Measurements from ENCODE around the gene C1orf198. TPM values are rescaled to one million over a fixed set of nuclear protein-coding genes. Genes with fewer than 3 reads are reported as not detected.

The C1orf198 gene
- total RNA-seq, 1 donor from 2014 or later, result 22.2 TPM

- no peak for DNase-seq (ENCODE audit: low spot score)
- H3K36me3 Mint-ChIP-seq (ENCODE audit: low read depth, unreplicated experiment), result no peaks in the 10 kb centered on the region
- peaks cover 4% of the 10 kb centered on the region for H3K27me3 Mint-ChIP-seq (ENCODE audit: unreplicated experiment)
- H3K9me3 Mint-ChIP-seq (ENCODE audit: unreplicated experiment), result no peaks in the 10 kb centered on the region
- no peak overlapping the region for H3K27ac Mint-ChIP-seq (ENCODE audit: unreplicated experiment)
- peaks cover 5% of the 10 kb centered on the region for H3K4me1 Mint-ChIP-seq (ENCODE audit: unreplicated experiment)
- TF ChIP-seq, protein P1, sequence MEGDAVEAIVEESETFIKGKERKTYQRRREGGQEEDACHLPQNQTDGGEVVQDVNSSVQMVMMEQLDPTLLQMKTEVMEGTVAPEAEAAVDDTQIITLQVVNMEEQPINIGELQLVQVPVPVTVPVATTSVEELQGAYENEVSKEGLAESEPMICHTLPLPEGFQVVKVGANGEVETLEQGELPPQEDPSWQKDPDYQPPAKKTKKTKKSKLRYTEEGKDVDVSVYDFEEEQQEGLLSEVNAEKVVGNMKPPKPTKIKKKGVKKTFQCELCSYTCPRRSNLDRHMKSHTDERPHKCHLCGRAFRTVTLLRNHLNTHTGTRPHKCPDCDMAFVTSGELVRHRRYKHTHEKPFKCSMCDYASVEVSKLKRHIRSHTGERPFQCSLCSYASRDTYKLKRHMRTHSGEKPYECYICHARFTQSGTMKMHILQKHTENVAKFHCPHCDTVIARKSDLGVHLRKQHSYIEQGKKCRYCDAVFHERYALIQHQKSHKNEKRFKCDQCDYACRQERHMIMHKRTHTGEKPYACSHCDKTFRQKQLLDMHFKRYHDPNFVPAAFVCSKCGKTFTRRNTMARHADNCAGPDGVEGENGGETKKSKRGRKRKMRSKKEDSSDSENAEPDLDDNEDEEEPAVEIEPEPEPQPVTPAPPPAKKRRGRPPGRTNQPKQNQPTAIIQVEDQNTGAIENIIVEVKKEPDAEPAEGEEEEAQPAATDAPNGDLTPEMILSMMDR (IDR thresholded peaks at IDR 0.05; ENCODE audit: unreplicated experiment), result no peak
- H3K4me3 Mint-ChIP-seq (ENCODE audit: unreplicated experiment), result no peak overlapping the region
These were observed 11.5 kb upstream of the C1orf198 start for GRCh38 chr1:230879778-230880177.

DNA sequence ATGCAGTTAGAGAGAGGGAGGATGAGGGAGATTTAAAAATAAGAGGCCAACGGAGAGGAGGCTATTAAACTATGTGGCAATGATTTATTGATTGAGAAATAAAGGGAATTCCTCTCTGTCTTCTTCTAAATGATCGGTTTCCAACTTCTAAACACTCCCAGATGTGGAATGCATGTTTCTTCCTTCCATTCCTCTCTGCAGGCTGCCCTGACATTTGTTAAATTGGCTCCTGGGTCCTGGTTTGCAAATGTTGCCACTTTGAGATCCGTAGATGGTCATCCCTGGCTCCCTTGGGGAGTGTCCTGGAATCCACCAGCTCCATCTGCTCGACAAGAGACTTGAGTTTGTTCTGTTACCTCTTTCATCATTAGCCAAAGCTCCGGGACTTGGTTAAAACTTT lies 10.3 kb upstream of the C1orf198 start:
- Mint-ChIP-seq H3K27ac (ENCODE audit: unreplicated experiment) (no peak overlapping the region), H3K27me3 (ENCODE audit: unreplicated experiment) (no peaks in the 10 kb centered on the region), H3K36me3 (ENCODE audit: low read depth, unreplicated experiment) (no peaks in the 10 kb centered on the region), H3K9me3 (ENCODE audit: unreplicated experiment) (no peaks in the 10 kb centered on the region), H3K4me3 (ENCODE audit: unreplicated experiment) (no peak overlapping the region), H3K4me1 (ENCODE audit: unreplicated experiment) (peaks cover 5% of the 10 kb centered on the region)
- no peak for DNase-seq (ENCODE audit: low spot score)
- TF ChIP-seq, protein P1 (IDR thresholded peaks at IDR 0.05; ENCODE audit: unreplicated experiment), result no peak

- no peaks in the 10 kb centered on the region for H3K27me3 Mint-ChIP-seq (ENCODE audit: unreplicated experiment)
- H3K9me3 Mint-ChIP-seq (ENCODE audit: unreplicated experiment), result no peaks in the 10 kb centered on the region
- TF ChIP-seq, protein P1 (IDR thresholded peaks at IDR 0.05; ENCODE audit: unreplicated experiment), result no peak
- H3K4me1 Mint-ChIP-seq (ENCODE audit: unreplicated experiment), result peaks cover 4% of the 10 kb centered on the region
- H3K4me3 Mint-ChIP-seq (ENCODE audit: unreplicated experiment), result no peak overlapping the region
- no peaks in the 10 kb centered on the region for H3K36me3 Mint-ChIP-seq (ENCODE audit: low read depth, unreplicated experiment)
- no peak overlapping the region for H3K27ac Mint-ChIP-seq (ENCODE audit: unreplicated experiment)
- DNase-seq (ENCODE audit: low spot score), result no peak
These were observed 9.7 kb upstream of the C1orf198 start for GRCh38 chr1:230877924-230878590.

DNA sequence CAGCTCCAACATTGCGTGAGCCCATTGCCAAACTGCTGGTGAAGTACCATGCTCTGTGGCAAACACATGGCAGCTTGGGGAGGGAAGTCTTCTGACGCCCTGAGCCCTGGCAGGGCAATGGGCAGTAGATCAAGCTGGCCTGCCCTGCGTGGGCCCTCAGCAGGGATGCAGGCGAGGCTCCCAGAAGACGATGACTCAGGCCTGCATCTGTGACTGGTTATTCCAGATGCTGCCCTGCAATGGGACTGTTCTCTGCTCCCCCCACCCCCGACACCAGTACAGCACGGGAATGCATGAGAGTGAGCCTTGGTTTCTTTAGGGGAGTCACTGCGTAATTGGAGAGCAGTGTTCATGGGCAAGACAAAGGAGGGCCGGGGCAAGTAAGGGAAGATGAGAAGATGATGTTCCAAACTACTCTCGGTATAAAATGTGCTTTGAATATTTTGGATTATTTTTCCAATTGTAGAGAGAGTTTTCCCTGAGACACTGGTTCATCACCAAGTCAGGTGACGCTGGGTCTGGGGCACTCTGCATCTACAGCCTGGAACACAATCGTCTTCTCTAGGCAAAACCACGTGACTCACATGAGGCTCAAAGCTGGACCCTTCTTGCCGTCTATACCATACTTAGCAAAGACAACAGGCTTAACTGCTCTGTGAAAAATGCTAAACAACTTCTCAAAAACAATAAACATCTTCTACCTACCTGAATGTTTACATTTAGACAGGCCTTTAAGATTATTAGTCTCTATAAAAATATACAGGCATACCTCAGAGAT lies 9.0 kb upstream of the C1orf198 start:
- no peaks in the 10 kb centered on the region for H3K9me3 Mint-ChIP-seq (ENCODE audit: unreplicated experiment)
- no peak overlapping the region for H3K4me3 Mint-ChIP-seq (ENCODE audit: unreplicated experiment)
- H3K36me3 Mint-ChIP-seq (ENCODE audit: low read depth, unreplicated experiment), result no peaks in the 10 kb centered on the region
- H3K4me1 Mint-ChIP-seq (ENCODE audit: unreplicated experiment), result no peaks in the 10 kb centered on the region
- no peak overlapping the region for H3K27ac Mint-ChIP-seq (ENCODE audit: unreplicated experiment)
- TF ChIP-seq, protein P1 (IDR thresholded peaks at IDR 0.05; ENCODE audit: unreplicated experiment), result no peak
- no peak for DNase-seq (ENCODE audit: low spot score)
- H3K27me3 Mint-ChIP-seq (ENCODE audit: unreplicated experiment), result no peaks in the 10 kb centered on the region

DNA sequence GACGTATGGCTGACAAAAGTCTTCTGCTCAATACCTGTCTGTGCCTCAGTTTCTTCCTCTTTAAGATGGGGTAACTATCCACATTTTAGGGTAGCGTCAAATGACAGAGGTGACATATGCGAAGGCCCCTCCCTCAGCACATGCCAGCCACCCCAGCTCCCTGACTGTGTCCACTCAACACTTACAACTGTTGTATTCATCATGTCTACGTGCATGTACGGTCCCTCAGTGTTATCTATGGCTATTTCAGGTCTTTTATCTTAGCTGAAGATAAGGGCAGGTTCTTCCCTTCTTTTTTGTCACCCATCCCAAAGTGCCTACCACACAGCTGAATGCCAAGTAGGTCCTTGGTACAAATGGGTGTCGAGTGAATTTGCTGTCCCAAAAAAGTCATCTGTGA lies 8.3 kb upstream of the C1orf198 start:
- no peak for DNase-seq (ENCODE audit: low spot score)
- H3K9me3 Mint-ChIP-seq (ENCODE audit: unreplicated experiment), result no peaks in the 10 kb centered on the region
- no peaks in the 10 kb centered on the region for H3K27me3 Mint-ChIP-seq (ENCODE audit: unreplicated experiment)
- H3K27ac Mint-ChIP-seq (ENCODE audit: unreplicated experiment), result no peak overlapping the region
- H3K36me3 Mint-ChIP-seq (ENCODE audit: low read depth, unreplicated experiment), result no peaks in the 10 kb centered on the region
- H3K4me3 Mint-ChIP-seq (ENCODE audit: unreplicated experiment), result no peak overlapping the region
- TF ChIP-seq, protein P1 (IDR thresholded peaks at IDR 0.05; ENCODE audit: unreplicated experiment), result no peak
- H3K4me1 Mint-ChIP-seq (ENCODE audit: unreplicated experiment), result no peaks in the 10 kb centered on the region
